ENCODE measurements around the gene MAIP1.

Gene MAIP1

DNA sequence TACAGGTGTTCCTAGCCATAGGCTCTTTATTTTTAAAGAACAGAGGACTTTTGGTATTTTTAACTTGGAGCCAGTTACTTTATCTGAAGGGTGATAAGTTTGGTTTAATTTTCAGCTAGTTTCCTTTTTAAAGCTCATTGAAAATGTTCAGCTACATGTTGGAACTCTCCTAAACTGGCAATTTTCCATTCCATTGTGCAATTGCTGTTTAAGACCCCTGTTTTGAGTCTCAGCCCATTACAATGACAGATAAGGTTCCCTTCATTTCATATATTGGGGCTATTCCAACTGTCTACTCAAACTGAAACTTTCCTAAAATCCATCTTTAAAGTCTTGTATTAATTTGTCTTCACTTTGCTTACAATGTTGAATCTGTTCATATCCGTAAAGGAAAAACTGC is 11.6 kb downstream of the MAIP1 start:
- TF ChIP-seq, protein P1, sequence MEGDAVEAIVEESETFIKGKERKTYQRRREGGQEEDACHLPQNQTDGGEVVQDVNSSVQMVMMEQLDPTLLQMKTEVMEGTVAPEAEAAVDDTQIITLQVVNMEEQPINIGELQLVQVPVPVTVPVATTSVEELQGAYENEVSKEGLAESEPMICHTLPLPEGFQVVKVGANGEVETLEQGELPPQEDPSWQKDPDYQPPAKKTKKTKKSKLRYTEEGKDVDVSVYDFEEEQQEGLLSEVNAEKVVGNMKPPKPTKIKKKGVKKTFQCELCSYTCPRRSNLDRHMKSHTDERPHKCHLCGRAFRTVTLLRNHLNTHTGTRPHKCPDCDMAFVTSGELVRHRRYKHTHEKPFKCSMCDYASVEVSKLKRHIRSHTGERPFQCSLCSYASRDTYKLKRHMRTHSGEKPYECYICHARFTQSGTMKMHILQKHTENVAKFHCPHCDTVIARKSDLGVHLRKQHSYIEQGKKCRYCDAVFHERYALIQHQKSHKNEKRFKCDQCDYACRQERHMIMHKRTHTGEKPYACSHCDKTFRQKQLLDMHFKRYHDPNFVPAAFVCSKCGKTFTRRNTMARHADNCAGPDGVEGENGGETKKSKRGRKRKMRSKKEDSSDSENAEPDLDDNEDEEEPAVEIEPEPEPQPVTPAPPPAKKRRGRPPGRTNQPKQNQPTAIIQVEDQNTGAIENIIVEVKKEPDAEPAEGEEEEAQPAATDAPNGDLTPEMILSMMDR (conservative IDR thresholded peaks at IDR 0.05), result no peak
- no peak for TF ChIP-seq ZFX (IDR thresholded peaks at IDR 0.05)
- no peak overlapping the region for H3K27ac ChIP-seq

DNA sequence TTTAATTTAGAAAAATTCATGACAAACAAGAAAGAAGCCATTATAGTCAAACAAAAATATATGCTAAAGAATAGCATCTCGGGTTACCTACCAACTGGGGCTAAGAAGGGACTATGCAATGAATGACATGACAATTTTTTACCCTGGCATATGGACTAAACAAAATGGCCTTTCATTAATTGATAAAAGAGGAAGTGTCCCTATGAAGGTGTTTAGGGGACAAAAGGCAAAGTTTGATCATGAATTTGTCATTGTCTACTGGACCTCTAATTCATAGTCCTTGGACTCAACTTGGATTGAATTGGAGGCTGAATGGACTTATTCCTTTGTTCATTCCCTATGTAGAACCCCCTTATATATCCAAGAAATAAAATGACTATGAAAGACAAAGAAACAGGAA is 12.7 kb downstream of the MAIP1 start:
- H3K27ac ChIP-seq, result no peak overlapping the region
- TF ChIP-seq ZFX (IDR thresholded peaks at IDR 0.05), result no peak
- TF ChIP-seq, protein P1 (conservative IDR thresholded peaks at IDR 0.05), result no peak

DNA sequence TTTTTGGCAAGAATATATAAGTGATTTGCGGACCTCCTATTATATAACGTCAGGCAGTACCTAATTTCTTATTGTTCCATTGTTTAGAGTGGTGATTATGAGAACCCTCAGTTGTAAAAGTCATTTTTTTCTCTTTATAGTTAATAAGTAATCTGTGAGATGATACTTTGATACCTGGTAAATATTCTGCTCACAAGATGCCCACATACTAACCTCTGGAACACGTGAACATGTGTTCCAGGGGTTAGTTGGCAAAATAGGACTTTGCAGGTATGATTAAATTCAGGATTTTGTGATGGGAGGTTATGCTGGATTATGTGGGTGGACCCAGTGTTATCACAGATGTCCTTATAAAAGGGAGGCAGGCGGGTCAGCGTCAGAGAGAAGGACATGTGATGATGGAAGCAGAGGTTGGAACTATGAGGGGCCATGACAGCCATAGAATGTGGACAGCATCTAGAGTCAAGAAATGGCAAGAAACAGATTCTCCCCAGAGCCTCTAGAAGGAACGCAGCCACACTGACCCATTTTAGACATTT is 16.8 kb downstream of the MAIP1 start:
- TF ChIP-seq, protein P1 (conservative IDR thresholded peaks at IDR 0.05), result no peak
- TF ChIP-seq ZFX (IDR thresholded peaks at IDR 0.05), result no peak
- H3K27ac ChIP-seq, result no peak overlapping the region

GRCh38 chr2:199973703-199974102 is 18.3 kb downstream of the MAIP1 start:
- no peak overlapping the region for H3K27ac ChIP-seq
- TF ChIP-seq ZFX (IDR thresholded peaks at IDR 0.05), result no peak
- TF ChIP-seq, protein P1 (conservative IDR thresholded peaks at IDR 0.05), result peak; percentile 69

DNA sequence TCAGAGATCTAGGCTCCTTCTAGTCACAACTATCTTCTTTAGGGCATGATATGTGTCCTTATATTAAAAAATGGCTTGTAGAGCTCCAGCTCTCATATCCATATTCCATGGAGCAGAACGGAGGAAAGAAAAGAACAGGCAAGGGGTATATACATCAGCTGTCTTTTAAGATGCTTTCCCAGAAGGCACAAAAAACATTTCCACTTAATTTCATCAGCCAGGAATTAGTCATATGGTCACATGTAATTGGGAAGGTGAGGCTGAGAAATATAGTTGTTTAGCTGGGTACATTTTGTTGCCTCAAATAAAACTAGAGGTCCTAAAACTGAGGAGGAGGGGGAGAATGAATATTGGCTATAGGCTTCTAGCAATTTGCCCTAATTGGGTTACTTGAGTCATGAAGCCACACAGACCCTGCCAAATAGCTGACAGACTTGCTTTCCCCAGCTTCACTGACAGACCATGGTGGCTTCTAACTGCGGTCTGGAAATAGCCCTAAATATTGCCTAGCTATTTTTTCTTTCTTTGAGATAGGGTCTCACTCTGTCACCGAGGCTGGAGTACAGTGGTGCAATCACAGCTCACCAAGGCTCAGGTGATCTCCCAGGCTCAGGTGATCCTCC is 20.0 kb downstream of the MAIP1 start:
- H3K27ac ChIP-seq, result no peak overlapping the region
- TF ChIP-seq ZFX (IDR thresholded peaks at IDR 0.05), result no peak
- TF ChIP-seq, protein P1 (conservative IDR thresholded peaks at IDR 0.05), result no peak

GRCh38 chr2:199977984-199978415 is 22.6 kb downstream of the MAIP1 start:
- TF ChIP-seq, protein P1 (conservative IDR thresholded peaks at IDR 0.05), result no peak
- TF ChIP-seq ZFX (IDR thresholded peaks at IDR 0.05), result no peak
- H3K27ac ChIP-seq, result no peak overlapping the region

GRCh38 chr2:199979398-199979797 is 24.0 kb downstream of the MAIP1 start:
- no peak for TF ChIP-seq ZFX (IDR thresholded peaks at IDR 0.05)
- TF ChIP-seq, protein P1 (conservative IDR thresholded peaks at IDR 0.05), result no peak
- no peak overlapping the region for H3K27ac ChIP-seq

Measured in C4-2B (cell line).